ENCODE measurements around the gene FGD5.

- TF ChIP-seq POLR2A (IDR thresholded peaks at IDR 0.05; ENCODE audit: low read depth, low read length) (no peak), POLR2AphosphoS5 (IDR thresholded peaks at IDR 0.05; ENCODE audit: low read depth, low read length) (no peak), TAF1 (IDR thresholded peaks at IDR 0.05; ENCODE audit: borderline replicate concordance, low read depth, low read length) (no peak)
Measured at GRCh38 chr3:14938954-14939353, 120.2 kb downstream of the FGD5 start.

Measured in GM12892 (cell line).